Neural cell (in vitro differentiated cells): ENCODE results near the gene TSPAN14. TPM values are rescaled to one million over a fixed set of nuclear protein-coding genes. Genes with fewer than 3 reads are reported as not detected.

Experiments used
- polyA plus RNA-seq: library from polyadenylated mRNA; depleted of rRNA; stranded (reverse); fragments of >200 nt; gene quantifications from 2 replicates; pipeline ENCODE4 v1.2.3, GENCODE V29; 2014

Gene TSPAN14
- polyA plus RNA-seq, 1 donor from 2014 or later: 26.3 TPM

Other genes starting within 250 kb of the TSPAN14 start
- not detected in 2 replicates for gene ANXA11, start 248.8 kb upstream of the TSPAN14 start, polyA plus RNA-seq
- not detected in 2 replicates for gene MAT1A, start 164.7 kb upstream of the TSPAN14 start, polyA plus RNA-seq
- not detected in 2 replicates for gene DYDC1, start 97.6 kb upstream of the TSPAN14 start, polyA plus RNA-seq
- gene DYDC2, start 97.5 kb upstream of the TSPAN14 start, polyA plus RNA-seq: 2.4 and 17.0 TPM in 2 replicates
- 56.3 and 60.5 TPM in 2 replicates for gene PRXL2A, start 45.8 kb upstream of the TSPAN14 start, polyA plus RNA-seq
- 1.4 and 1.6 TPM in 2 replicates for gene SH2D4B, start 83.6 kb downstream of the TSPAN14 start, polyA plus RNA-seq